ENCODE results near the gene STEAP4. TPM values are rescaled to one million over a fixed set of nuclear protein-coding genes. Genes with fewer than 3 reads are reported as not detected.

STEAP4 gene
- total RNA-seq, 2 donors from 2014 or later, result 14.3 to 14.8 TPM

GRCh38 chr7:88302486-88302885 is 4.2 kb downstream of the STEAP4 start:
- no peaks in the 10 kb centered on the region for H3K9me3 ChIP-seq
- DNase-seq (no peak), ATAC-seq (no peak)
- H3K4me1 ChIP-seq, result peaks cover 10% of the 10 kb centered on the region
- H3K4me3 ChIP-seq, result no peak overlapping the region
- no peak overlapping the region for H3K27ac ChIP-seq
- no peaks in the 10 kb centered on the region for H3K27me3 ChIP-seq
- intact Hi-C loops (cut with DNase I), result no loop called here
- TF ChIP-seq POLR2A (IDR thresholded peaks at IDR 0.05) (no peak), CTCF (IDR thresholded peaks at IDR 0.05) (no peak)
- WGBS, 2 donors, result 54 to 58% methylated on average over 6 of the region's 6 CpGs
- H3K36me3 ChIP-seq (replicated peaks in 1 of 2; ENCODE audit: insufficient read depth in 1 of 2, low read depth in 2 of 2), result no peaks in the 10 kb centered on the region

GRCh38 chr7:88301924-88302323 is 4.8 kb downstream of the STEAP4 start:
- Histone ChIP-seq H3K27ac (no peak overlapping the region), H3K4me3 (no peak overlapping the region), H3K36me3 (replicated peaks in 1 of 2; ENCODE audit: insufficient read depth in 1 of 2, low read depth in 2 of 2) (no peaks in the 10 kb centered on the region), H3K27me3 (no peaks in the 10 kb centered on the region), H3K4me1 (peaks cover 7% of the 10 kb centered on the region), H3K9me3 (no peaks in the 10 kb centered on the region)
- TF ChIP-seq POLR2A (IDR thresholded peaks at IDR 0.05) (no peak), CTCF (IDR thresholded peaks at IDR 0.05) (no peak)
- no peak for DNase-seq
- no peak for ATAC-seq
- 56 to 63% methylated on average over 1 of the region's 1 CpG for WGBS, 2 donors
- intact Hi-C loops (cut with DNase I), result no loop called here

GRCh38 chr7:88300401-88300945 is 6.2 kb downstream of the STEAP4 start:
- no peak for DNase-seq
- Histone ChIP-seq H3K4me1 (no peaks in the 10 kb centered on the region), H3K9me3 (no peaks in the 10 kb centered on the region), H3K27me3 (no peaks in the 10 kb centered on the region), H3K4me3 (no peak overlapping the region), H3K36me3 (replicated peaks in 1 of 2; ENCODE audit: insufficient read depth in 1 of 2, low read depth in 2 of 2) (no peaks in the 10 kb centered on the region), H3K27ac (no peak overlapping the region)
- 100% methylated on average over 1 of the region's 1 CpG for WGBS, 2 donors
- intact Hi-C loops (cut with DNase I), result no loop called here
- TF ChIP-seq CTCF (IDR thresholded peaks at IDR 0.05) (no peak), POLR2A (IDR thresholded peaks at IDR 0.05) (no peak)
- no peak for ATAC-seq

GRCh38 chr7:88299126-88299525 is 7.6 kb downstream of the STEAP4 start:
- Histone ChIP-seq H3K27ac (no peak overlapping the region), H3K9me3 (no peaks in the 10 kb centered on the region), H3K36me3 (replicated peaks in 1 of 2; ENCODE audit: insufficient read depth in 1 of 2, low read depth in 2 of 2) (no peaks in the 10 kb centered on the region), H3K4me1 (no peaks in the 10 kb centered on the region), H3K4me3 (no peak overlapping the region), H3K27me3 (no peaks in the 10 kb centered on the region)
- ATAC-seq (no peak), DNase-seq (no peak)
- no peak for TF ChIP-seq CTCF (IDR thresholded peaks at IDR 0.05)
- 49 to 54% methylated on average over 3 of the region's 3 CpGs for WGBS, 2 donors
- intact Hi-C loops (cut with DNase I), result no loop called here

GRCh38 chr7:88293866-88294265 is 12.8 kb downstream of the STEAP4 start:
- no peak overlapping the region for H3K4me3 ChIP-seq
- intact Hi-C loops (cut with DNase I), result no loop called here
- WGBS, 2 donors, result 92 to 96% methylated on average over 1 of the region's 1 CpG

More at GRCh38 chr7:88293866-88294265, 12.8 kb downstream of the STEAP4 start:
- Histone ChIP-seq H3K27ac (no peak overlapping the region), H3K9me3 (no peaks in the 10 kb centered on the region), H3K4me1 (peaks cover 13% of the 10 kb centered on the region), H3K36me3 (replicated peaks in 1 of 2; ENCODE audit: insufficient read depth in 1 of 2, low read depth in 2 of 2) (no peaks in the 10 kb centered on the region), H3K27me3 (no peaks in the 10 kb centered on the region)
- TF ChIP-seq CTCF (IDR thresholded peaks at IDR 0.05) (no peak), POLR2A (IDR thresholded peaks at IDR 0.05) (no peak)
- ATAC-seq, result no peak
- no peak for DNase-seq
